Cardiac muscle cell (in vitro differentiated cells and primary cell): ENCODE data around the gene CLK2. TPM values are rescaled to one million over a fixed set of nuclear protein-coding genes. Genes with fewer than 3 reads are reported as not detected.
"Not testable (repeated sequence)": the region's sequence is repeated elsewhere in the genome, so short reads cannot be mapped to it uniquely, and the experiment has no call there.

ENCODE experiments used
- DNase-seq, 2 donors: peaks; one replicate each; pipeline versions ENCODE4 v3.0.0 to v3.0.0-alpha.2; 2010 to 2017; ENCODE audit warnings: low read depth in 1 of 2, low spot score in 1 of 2
- H3K27ac ChIP-seq: fragments of 200-600 bp; sonication (generic); 2 replicates; pipeline ENCODE4 v1.5.1; 2016
- H3K27me3 ChIP-seq: fragments of 200-600 bp; sonication (generic); 2 replicates; pipeline ENCODE4 v1.6.0; 2016; ENCODE audit warnings: control low read depth
- H3K36me3 ChIP-seq: fragments of 200-600 bp; sonication (generic); 2 replicates; pipeline ENCODE4 v1.5.1; 2016; ENCODE audit warnings: control low read depth
- H3K4me1 ChIP-seq: fragments of 200-600 bp; sonication (generic); 2 replicates; pipeline ENCODE4 v1.8.1; 2017; ENCODE audit warnings: low read depth, mild to moderate bottlenecking, mixed run types
- H3K4me3 ChIP-seq: fragments of 200-600 bp; sonication (generic); 2 replicates; pipeline ENCODE4 v1.5.1; 2016; ENCODE audit warnings: mild to moderate bottlenecking
- H3K9me3 ChIP-seq: fragments of 200-600 bp; sonication (generic); 2 replicates; pipeline ENCODE4 v1.5.1; 2017; ENCODE audit warnings: low read depth, mild to moderate bottlenecking, control low read depth
- polyA plus RNA-seq: library from polyadenylated mRNA; unstranded; fragments of >200 nt; fragmentation: Nextera tagmentation; extraction: Ambion mirVana; gene quantifications from 2 replicates; pipeline ENCODE4 v1.2.1, GENCODE V29; 2016
- total RNA-seq: library from RNA; depleted of rRNA; stranded (reverse); fragments of >200 nt; gene quantifications from 2 replicates; pipeline ENCODE4 v1.2.3, GENCODE V29; 2016
- TF ChIP-seq, protein P1 (sequence below): IDR thresholded peaks from 2 replicates; pipeline ENCODE4 v1.5.1; 2012; ENCODE audit warnings: low read depth, mild to moderate bottlenecking, low read length

CLK2 gene
- total and polyA plus RNA-seq, 2 experiments from 2014 or later: 57.3 to 68.5 TPM

- H3K27me3 ChIP-seq: peaks cover 42% of the 10 kb centered on the region
These were observed 22.1 kb upstream of the CLK2 start for GRCh38 chr1:155295183-155295941.

DNA sequence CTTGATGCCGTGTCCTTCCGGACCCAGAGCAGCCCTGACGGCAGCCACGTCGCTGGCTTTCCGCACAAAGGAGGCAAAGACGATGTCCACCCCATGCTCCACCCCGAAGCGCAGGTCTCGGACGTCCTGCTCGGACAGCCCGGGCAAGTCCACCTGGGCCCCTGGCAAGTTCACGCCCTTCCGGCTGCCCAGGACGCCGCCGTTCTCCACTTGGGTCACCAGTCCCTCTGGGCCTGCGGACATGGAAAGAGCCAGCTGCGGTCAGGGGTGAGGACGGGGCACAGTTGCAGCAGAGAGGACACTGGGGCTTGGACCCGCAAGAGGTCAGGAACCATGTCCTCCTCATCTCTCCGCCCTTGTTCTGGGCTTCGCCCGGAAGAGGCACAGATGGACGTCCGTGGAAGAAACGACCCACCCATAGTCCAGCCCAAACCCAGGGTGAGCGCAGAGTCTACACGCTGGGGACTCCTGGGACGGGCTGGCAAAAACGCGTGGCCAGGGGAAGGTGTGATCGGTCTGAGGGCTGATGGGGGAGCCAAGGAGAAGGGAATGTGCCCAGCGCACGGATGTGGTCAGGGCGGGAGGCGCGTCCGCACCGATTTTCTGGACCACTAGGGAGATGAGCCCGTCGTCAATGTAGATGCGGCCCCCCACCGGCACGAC lies 21.3 kb upstream of the CLK2 start:
- DNase-seq: no peak
- H3K27me3 ChIP-seq: peaks cover 42% of the 10 kb centered on the region
- no peak overlapping the region for H3K4me3 ChIP-seq
- TF ChIP-seq, protein P1, sequence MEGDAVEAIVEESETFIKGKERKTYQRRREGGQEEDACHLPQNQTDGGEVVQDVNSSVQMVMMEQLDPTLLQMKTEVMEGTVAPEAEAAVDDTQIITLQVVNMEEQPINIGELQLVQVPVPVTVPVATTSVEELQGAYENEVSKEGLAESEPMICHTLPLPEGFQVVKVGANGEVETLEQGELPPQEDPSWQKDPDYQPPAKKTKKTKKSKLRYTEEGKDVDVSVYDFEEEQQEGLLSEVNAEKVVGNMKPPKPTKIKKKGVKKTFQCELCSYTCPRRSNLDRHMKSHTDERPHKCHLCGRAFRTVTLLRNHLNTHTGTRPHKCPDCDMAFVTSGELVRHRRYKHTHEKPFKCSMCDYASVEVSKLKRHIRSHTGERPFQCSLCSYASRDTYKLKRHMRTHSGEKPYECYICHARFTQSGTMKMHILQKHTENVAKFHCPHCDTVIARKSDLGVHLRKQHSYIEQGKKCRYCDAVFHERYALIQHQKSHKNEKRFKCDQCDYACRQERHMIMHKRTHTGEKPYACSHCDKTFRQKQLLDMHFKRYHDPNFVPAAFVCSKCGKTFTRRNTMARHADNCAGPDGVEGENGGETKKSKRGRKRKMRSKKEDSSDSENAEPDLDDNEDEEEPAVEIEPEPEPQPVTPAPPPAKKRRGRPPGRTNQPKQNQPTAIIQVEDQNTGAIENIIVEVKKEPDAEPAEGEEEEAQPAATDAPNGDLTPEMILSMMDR: no peak
- no peak overlapping the region for H3K27ac ChIP-seq
- no peaks in the 10 kb centered on the region for H3K36me3 ChIP-seq
- H3K9me3 ChIP-seq: no peaks in the 10 kb centered on the region
- H3K4me1 ChIP-seq: peaks cover 12% of the 10 kb centered on the region

More at GRCh38 chr1:155295183-155295941, 22.1 kb upstream of the CLK2 start:
- H3K36me3 ChIP-seq: no peaks in the 10 kb centered on the region
- DNase-seq: no peak
- H3K9me3 ChIP-seq: no peaks in the 10 kb centered on the region
- H3K4me1 ChIP-seq: peaks cover 12% of the 10 kb centered on the region
- no peak overlapping the region for H3K27ac ChIP-seq
- TF ChIP-seq, protein P1: no peak
- no peak overlapping the region for H3K4me3 ChIP-seq

GRCh38 chr1:155293086-155293749 lies 19.9 kb upstream of the CLK2 start:
- Histone ChIP-seq H3K36me3 (no peaks in the 10 kb centered on the region), H3K4me1 (peaks cover 12% of the 10 kb centered on the region), H3K27ac (no peak overlapping the region), H3K4me3 (no peak overlapping the region), H3K9me3 (no peaks in the 10 kb centered on the region), H3K27me3 (peaks cover 42% of the 10 kb centered on the region)
- TF ChIP-seq, protein P1: no peak
- no peak for DNase-seq

GRCh38 chr1:155291006-155291405 lies 17.7 kb upstream of the CLK2 start:
- not testable (repeated sequence) for H3K4me1 ChIP-seq, DNase-seq, H3K36me3 ChIP-seq, H3K27ac ChIP-seq, H3K9me3 ChIP-seq, H3K4me3 ChIP-seq
- peaks cover 37% of the 10 kb centered on the region for H3K27me3 ChIP-seq

DNA sequence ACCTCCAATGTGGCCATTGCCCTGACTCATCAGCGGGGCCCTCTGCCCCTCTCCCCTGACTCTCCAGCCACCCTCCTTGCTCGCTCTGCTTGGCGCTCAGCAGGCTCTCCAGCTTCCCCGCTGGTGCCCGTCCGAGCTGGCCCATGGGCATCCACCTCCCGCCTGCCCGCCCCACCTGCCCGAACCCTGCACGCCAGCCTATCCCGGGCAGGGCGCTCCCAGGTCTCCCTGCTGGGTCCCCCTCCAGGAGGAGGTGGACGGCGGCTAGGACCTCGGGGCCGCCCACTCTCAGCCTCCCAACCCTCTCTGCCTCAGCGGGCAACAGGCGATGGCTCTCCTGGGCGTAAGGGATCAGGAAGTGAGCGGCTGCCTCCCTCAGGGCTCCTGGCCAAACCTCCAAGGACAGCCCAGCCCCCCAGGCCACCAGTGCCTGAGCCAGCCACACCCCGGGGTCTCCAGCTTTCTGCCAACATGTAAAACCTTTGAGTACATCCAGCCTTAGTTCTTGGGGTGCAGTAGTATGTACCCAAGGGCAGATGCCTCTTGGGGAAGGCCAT lies 14.8 kb upstream of the CLK2 start:
- peaks cover 8% of the 10 kb centered on the region for H3K27me3 ChIP-seq
- no peaks in the 10 kb centered on the region for H3K4me1 ChIP-seq
- no peaks in the 10 kb centered on the region for H3K36me3 ChIP-seq
- DNase-seq: no peak
- no peaks in the 10 kb centered on the region for H3K9me3 ChIP-seq
- TF ChIP-seq, protein P1: no peak
- no peak overlapping the region for H3K4me3 ChIP-seq
- no peak overlapping the region for H3K27ac ChIP-seq
